OCI-LY3 (cell line): ENCODE results near the gene C8A.

Experiments used
- H2AFZ ChIP-seq: fragments of 200-600, 300-600 bp; shearing (Covaris generic); 2 replicates; pipeline ENCODE4 v1.6.0; 2014; ENCODE audit warnings: antibody characterized with exemption, low read depth, low read length
- H3K27ac ChIP-seq: fragments of 200-600, 300-600 bp; sonication (generic); 2 replicates; pipeline ENCODE4 v1.5.1; 2014; ENCODE audit warnings: mild to moderate bottlenecking, low read length, moderate library complexity, mixed read lengths
- H3K27me3 ChIP-seq: fragments of 200-600, 300-600 bp; sonication (generic); 2 replicates; pipeline ENCODE4 v1.6.1; 2014; ENCODE audit warnings: low read depth, low read length, mixed read lengths
- H3K36me3 ChIP-seq: fragments of 200-600, 300-600 bp; sonication (generic); replicated peaks from 2 replicates; pipeline ENCODE3; 2014; ENCODE audit warnings: low read depth, low read length, mixed read lengths
- H3K4me1 ChIP-seq: fragments of 300-600, 200-600 bp; sonication (generic); 2 replicates; pipeline ENCODE4 v1.6.1; 2014; ENCODE audit warnings: low read length, mixed read lengths
- H3K4me2 ChIP-seq: fragments of 200-600, 300-600 bp; sonication (generic); 2 replicates; pipeline ENCODE4 v1.6.1; 2014; ENCODE audit warnings: low read length, mixed read lengths
- H3K4me3 ChIP-seq: fragments of 300-600, 200-600 bp; sonication (generic); 2 replicates; pipeline ENCODE4 v1.5.1; 2014; ENCODE audit warnings: antibody characterized with exemption, mild to moderate bottlenecking, low read length, moderate library complexity
- H3K79me2 ChIP-seq: fragments of 300-600, 200-600 bp; shearing (Covaris generic); 2 replicates; pipeline ENCODE4 v1.6.1; 2014; ENCODE audit warnings: mild to moderate bottlenecking, low read length, mixed read lengths
- H3K9ac ChIP-seq: fragments of 300-600, 200-600 bp; shearing (Covaris generic); 2 replicates; pipeline ENCODE4 v1.6.0; 2014; ENCODE audit warnings: mild to moderate bottlenecking, low read length, moderate library complexity
- H3K9me3 ChIP-seq: fragments of 200-600, 300-600 bp; shearing (Covaris generic); 2 replicates; pipeline ENCODE4 v1.6.1; 2014; ENCODE audit warnings: low read length, mixed read lengths; ENCODE audit not compliant: insufficient read depth
- H4K20me1 ChIP-seq: fragments of 200-600, 300-600 bp; sonication (generic); 2 replicates; pipeline ENCODE4 v1.6.1; 2016; ENCODE audit warnings: low read length, mixed read lengths; ENCODE audit not compliant: insufficient read depth
- EZH2phosphoT487 ChIP-seq: fragments of 200-600 bp; shearing (Covaris generic); IDR thresholded peaks from 2 replicates; pipeline ENCODE4 v1.6.1; 2018; ENCODE audit warnings: antibody characterized with exemption, mixed run types, low read depth
- TF ChIP-seq, protein P1 (sequence below): fragments of 200-600, 300-600 bp; sonication (generic); IDR thresholded peaks from 2 replicates; pipeline ENCODE4 v1.5.1; 2014; ENCODE audit warnings: antibody characterized with exemption, low read length, low read depth

Gene C8A

DNA sequence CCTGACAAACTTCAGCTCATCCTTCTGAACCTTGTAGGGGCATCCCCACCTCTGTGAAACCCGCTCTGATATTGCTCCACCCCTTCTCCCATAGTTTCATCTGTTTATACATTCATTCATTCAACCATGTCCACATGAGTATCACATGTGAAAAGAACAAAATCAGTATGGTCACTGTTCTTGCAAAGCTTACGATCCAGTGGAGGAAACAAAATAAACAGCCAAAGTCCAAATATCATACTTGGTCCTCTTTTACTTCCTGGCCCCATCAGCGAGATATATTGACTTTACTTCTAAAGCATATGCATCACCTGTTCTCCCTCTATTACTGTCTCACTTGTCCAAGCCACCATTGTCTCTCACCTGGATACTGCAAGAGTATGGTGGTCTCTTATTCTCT, 35.6 kb downstream of the C8A start:
- no peaks in the 10 kb centered on the region for H3K27me3 ChIP-seq
- no peak overlapping the region for H3K27ac ChIP-seq
- no peaks in the 10 kb centered on the region for H3K4me1 ChIP-seq
- no peak overlapping the region for H3K4me2 ChIP-seq
- H4K20me1 ChIP-seq = no peaks in the 10 kb centered on the region
- H3K4me3 ChIP-seq = no peak overlapping the region
- H3K79me2 ChIP-seq = no peaks in the 10 kb centered on the region
- TF ChIP-seq, protein P1, sequence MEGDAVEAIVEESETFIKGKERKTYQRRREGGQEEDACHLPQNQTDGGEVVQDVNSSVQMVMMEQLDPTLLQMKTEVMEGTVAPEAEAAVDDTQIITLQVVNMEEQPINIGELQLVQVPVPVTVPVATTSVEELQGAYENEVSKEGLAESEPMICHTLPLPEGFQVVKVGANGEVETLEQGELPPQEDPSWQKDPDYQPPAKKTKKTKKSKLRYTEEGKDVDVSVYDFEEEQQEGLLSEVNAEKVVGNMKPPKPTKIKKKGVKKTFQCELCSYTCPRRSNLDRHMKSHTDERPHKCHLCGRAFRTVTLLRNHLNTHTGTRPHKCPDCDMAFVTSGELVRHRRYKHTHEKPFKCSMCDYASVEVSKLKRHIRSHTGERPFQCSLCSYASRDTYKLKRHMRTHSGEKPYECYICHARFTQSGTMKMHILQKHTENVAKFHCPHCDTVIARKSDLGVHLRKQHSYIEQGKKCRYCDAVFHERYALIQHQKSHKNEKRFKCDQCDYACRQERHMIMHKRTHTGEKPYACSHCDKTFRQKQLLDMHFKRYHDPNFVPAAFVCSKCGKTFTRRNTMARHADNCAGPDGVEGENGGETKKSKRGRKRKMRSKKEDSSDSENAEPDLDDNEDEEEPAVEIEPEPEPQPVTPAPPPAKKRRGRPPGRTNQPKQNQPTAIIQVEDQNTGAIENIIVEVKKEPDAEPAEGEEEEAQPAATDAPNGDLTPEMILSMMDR = no peak
- TF ChIP-seq EZH2phosphoT487 = no peak
- no peak overlapping the region for H3K9ac ChIP-seq
- H3K9me3 ChIP-seq = no peaks in the 10 kb centered on the region
- H3K36me3 ChIP-seq = no peaks in the 10 kb centered on the region
- no peak overlapping the region for H2AFZ ChIP-seq

DNA sequence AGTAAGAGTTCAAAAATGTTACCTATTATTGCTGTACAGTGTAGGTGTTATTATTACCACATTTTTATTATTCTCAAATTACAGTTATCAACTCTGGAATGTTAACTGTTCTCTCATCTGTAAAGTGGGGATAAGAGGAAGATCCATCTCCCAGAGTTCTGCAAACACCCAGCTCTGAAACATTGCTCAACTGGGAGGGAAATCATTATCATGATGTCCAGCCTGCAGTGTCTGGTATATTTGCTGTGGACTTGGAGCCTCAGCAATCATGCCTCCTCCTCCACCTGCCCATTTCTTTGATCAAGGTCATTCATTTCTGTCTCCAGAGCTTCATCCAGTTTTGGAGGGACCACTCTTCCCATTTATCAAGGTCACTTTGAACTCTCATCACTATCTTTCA, 39.4 kb downstream of the C8A start:
- H3K4me3 ChIP-seq = no peak overlapping the region
- no peaks in the 10 kb centered on the region for H3K4me1 ChIP-seq
- H3K27me3 ChIP-seq = no peaks in the 10 kb centered on the region
- H3K27ac ChIP-seq = no peak overlapping the region
- TF ChIP-seq, protein P1 = no peak
- no peak for TF ChIP-seq EZH2phosphoT487
- no peak overlapping the region for H3K9ac ChIP-seq
- no peaks in the 10 kb centered on the region for H3K36me3 ChIP-seq
- no peak overlapping the region for H2AFZ ChIP-seq
- no peak overlapping the region for H3K4me2 ChIP-seq
- no peaks in the 10 kb centered on the region for H3K79me2 ChIP-seq
- H3K9me3 ChIP-seq = no peaks in the 10 kb centered on the region
- H4K20me1 ChIP-seq = no peaks in the 10 kb centered on the region

DNA sequence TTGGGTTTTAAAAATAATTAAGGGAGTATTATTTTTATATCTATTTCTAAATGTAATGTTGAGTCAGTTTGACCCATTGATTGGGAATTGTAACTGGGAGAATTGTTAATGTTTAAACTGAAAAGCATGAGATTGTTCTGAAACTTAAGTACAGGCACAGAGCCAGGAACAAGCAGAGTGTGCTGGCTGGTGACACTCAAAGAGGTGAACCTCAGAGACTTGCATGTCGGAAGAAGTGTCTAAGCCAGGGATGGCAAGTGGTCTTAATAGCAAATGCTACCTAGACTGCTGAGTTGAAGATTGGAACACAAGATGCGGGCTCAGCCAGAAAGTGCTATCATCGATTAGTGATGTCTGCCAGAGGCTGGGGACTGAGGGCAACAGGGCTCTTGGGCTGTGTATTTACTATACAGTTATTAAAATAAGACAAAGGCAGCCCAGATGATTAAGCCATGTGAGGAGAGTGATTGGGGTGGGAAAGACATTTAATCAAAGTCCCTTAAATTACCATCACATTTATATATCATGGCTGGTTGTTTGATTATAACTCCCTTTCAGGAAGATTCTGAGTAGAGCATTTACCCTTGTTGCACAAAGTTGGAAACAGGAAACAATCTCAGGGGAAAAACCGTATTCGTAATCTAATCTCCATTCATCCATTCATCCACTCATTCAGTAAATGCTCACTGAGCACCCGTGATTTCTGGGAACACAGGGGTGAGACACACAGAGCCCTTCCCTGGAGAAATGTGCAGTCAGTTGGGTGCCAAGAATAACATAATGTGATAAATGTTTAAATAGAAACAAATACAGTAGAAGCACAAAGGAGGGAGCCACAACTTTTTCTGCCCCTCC, 42.8 kb downstream of the C8A start:
- H4K20me1 ChIP-seq = no peaks in the 10 kb centered on the region
- H2AFZ ChIP-seq = no peak overlapping the region
- H3K4me1 ChIP-seq = no peaks in the 10 kb centered on the region
- no peak overlapping the region for H3K27ac ChIP-seq
- no peaks in the 10 kb centered on the region for H3K79me2 ChIP-seq
- H3K9me3 ChIP-seq = no peaks in the 10 kb centered on the region
- TF ChIP-seq EZH2phosphoT487 = no peak
- TF ChIP-seq, protein P1 = no peak
- H3K4me3 ChIP-seq = no peak overlapping the region
- H3K4me2 ChIP-seq = no peak overlapping the region
- H3K9ac ChIP-seq = no peak overlapping the region
- H3K36me3 ChIP-seq = no peaks in the 10 kb centered on the region
- H3K27me3 ChIP-seq = no peaks in the 10 kb centered on the region

DNA sequence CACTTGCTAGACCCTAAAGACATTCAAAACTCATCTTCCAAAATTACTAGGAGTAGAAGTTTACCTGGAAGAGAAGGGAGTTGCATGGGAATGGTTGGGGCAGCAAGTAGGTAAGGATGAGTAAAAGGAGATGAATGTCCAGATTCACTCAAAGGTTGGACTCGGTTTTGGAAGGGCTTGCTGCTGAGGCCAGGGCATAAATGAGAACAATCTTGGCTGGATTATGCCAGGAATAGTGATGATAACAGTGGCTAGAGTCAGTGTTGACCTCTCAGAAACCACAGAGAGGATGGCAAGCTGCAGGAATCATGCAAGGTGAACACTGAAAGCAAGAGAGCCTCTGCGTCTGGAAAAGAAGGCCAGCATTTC, 43.4 kb downstream of the C8A start:
- Histone ChIP-seq H3K9ac (no peak overlapping the region), H3K4me1 (no peaks in the 10 kb centered on the region), H3K4me3 (no peak overlapping the region), H3K4me2 (no peak overlapping the region), H3K36me3 (no peaks in the 10 kb centered on the region), H3K27me3 (no peaks in the 10 kb centered on the region), H3K27ac (no peak overlapping the region), H3K9me3 (no peaks in the 10 kb centered on the region), H3K79me2 (no peaks in the 10 kb centered on the region), H4K20me1 (no peaks in the 10 kb centered on the region), H2AFZ (no peak overlapping the region)
- TF ChIP-seq EZH2phosphoT487 = no peak
- TF ChIP-seq, protein P1 = no peak
